SU-DHL-6 (cell line): ENCODE results near the gene MAGEA6.
"Not testable (repeated sequence)": the region's sequence is repeated elsewhere in the genome, so short reads cannot be mapped to it uniquely, and the experiment has no call there.

Experiments used
- H2AFZ ChIP-seq: fragments of 200-600 bp; sonication (generic); 2 replicates; pipeline ENCODE4 v1.6.1; 2014; ENCODE audit warnings: low read depth, mild to moderate bottlenecking, moderate library complexity, mixed read lengths, antibody characterized with exemption, low read length; ENCODE audit not compliant: severe bottlenecking
- H3F3A ChIP-seq: fragments of 200-600 bp; shearing (Covaris generic); 2 replicates; pipeline ENCODE4 v1.6.0; 2016; ENCODE audit warnings: antibody characterized with exemption, mild to moderate bottlenecking; ENCODE audit not compliant: insufficient read depth
- H3K27ac ChIP-seq: fragments of 200-600 bp; sonication (generic); 2 replicates; pipeline ENCODE4 v1.5.1; 2016; ENCODE audit warnings: low read depth, mild to moderate bottlenecking, low read length, moderate library complexity, mixed read lengths
- H3K27me3 ChIP-seq: fragments of 200-600 bp; sonication (generic), shearing (Covaris generic); 2 replicates; pipeline ENCODE4 v1.6.0; 2014; ENCODE audit warnings: mild to moderate bottlenecking, low read length
- H3K36me3 ChIP-seq: fragments of 200-600 bp; sonication (generic); 2 replicates; pipeline ENCODE4 v1.6.1; 2014; ENCODE audit warnings: mild to moderate bottlenecking, low read length, mixed read lengths
- H3K4me2 ChIP-seq: fragments of 300-600, 200-600 bp; shearing (Covaris generic), sonication (generic); 2 replicates; pipeline ENCODE4 v1.6.0; 2014; ENCODE audit warnings: low read length, low read depth, mild to moderate bottlenecking; ENCODE audit not compliant: poor library complexity, severe bottlenecking
- H3K4me3 ChIP-seq: fragments of 200-600 bp; sonication (generic); 2 replicates; pipeline ENCODE4 v1.5.1; 2014; ENCODE audit warnings: antibody characterized with exemption, low read length, mild to moderate bottlenecking, mixed read lengths; ENCODE audit not compliant: insufficient read depth, poor library complexity, severe bottlenecking
- H3K79me2 ChIP-seq: fragments of 200-600 bp; sonication (generic); 2 replicates; pipeline ENCODE4 v1.6.1; 2014; ENCODE audit warnings: mild to moderate bottlenecking, low read length, moderate library complexity; ENCODE audit not compliant: insufficient read depth
- H3K9ac ChIP-seq: fragments of 200-600 bp; sonication (generic); 2 replicates; pipeline ENCODE4 v1.7.0; 2014; ENCODE audit warnings: mild to moderate bottlenecking, low read length
- H3K9me2 ChIP-seq: fragments of 200-600 bp; sonication (generic); replicated peaks from 2 replicates; pipeline ENCODE4 v1.6.1; 2014; ENCODE audit warnings: low read length; ENCODE audit not compliant: insufficient read depth
- H3K9me3 ChIP-seq: fragments of 200-600 bp; sonication (generic); 2 replicates; pipeline ENCODE4 v1.6.1; 2014; ENCODE audit warnings: low read length, mixed read lengths; ENCODE audit not compliant: insufficient read depth
- H4K20me1 ChIP-seq: fragments of 200-600 bp; sonication (generic); 2 replicates; pipeline ENCODE4 v1.6.1; 2014; ENCODE audit warnings: low read depth, mild to moderate bottlenecking, antibody characterized with exemption, low read length, moderate library complexity, mixed read lengths
- CTCF ChIP-seq: fragments of 200-600 bp; sonication (generic); IDR thresholded peaks from one replicate; pipeline ENCODE4 v1.5.1; 2017; ENCODE audit warnings: antibody characterized with exemption, mild to moderate bottlenecking, low read length, moderate library complexity; ENCODE audit not compliant: insufficient read depth, poor library complexity, severe bottlenecking
- EZH2phosphoT487 ChIP-seq: fragments of 200-600 bp; sonication (generic), shearing (Covaris generic); conservative IDR thresholded peaks from 2 replicates; pipeline ENCODE4 v1.6.1; 2018; ENCODE audit warnings: mild to moderate bottlenecking, antibody characterized with exemption, low read length, moderate library complexity, mixed read lengths

The MAGEA6 gene

GRCh38 chrX:152769549-152770289 is at the start of gene MAGEA6:
TSS of gene MAGEA6 (minus strand) at chrX:152769689. CDS start at chrX:152767650, 2,039 bp downstream.
- not testable (repeated sequence) for H3K36me3 ChIP-seq, H3K79me2 ChIP-seq, H3F3A ChIP-seq, H3K9ac ChIP-seq, H3K9me2 ChIP-seq, H3K9me3 ChIP-seq, H4K20me1 ChIP-seq, H3K4me3 ChIP-seq, H3K4me2 ChIP-seq, H2AFZ ChIP-seq, H3K27me3 ChIP-seq, H3K27ac ChIP-seq

GRCh38 chrX:152819266-152819665 is 49.8 kb upstream of the MAGEA6 start:
- no peak overlapping the region for H2AFZ ChIP-seq
- H3K4me3 ChIP-seq = no peak overlapping the region
- no peak overlapping the region for H3K27ac ChIP-seq
- no peak overlapping the region for H3K4me2 ChIP-seq
- H3K27me3 ChIP-seq = no peaks in the 10 kb centered on the region
- H3K36me3 ChIP-seq = no peaks in the 10 kb centered on the region
- H3K9ac ChIP-seq = no peak overlapping the region
- no peaks in the 10 kb centered on the region for H3K9me2 ChIP-seq
- H3K79me2 ChIP-seq = no peaks in the 10 kb centered on the region
- no peak for TF ChIP-seq CTCF
- TF ChIP-seq EZH2phosphoT487 = no peak
- no peaks in the 10 kb centered on the region for H3K9me3 ChIP-seq
- no peaks in the 10 kb centered on the region for H4K20me1 ChIP-seq
- no peaks in the 10 kb centered on the region for H3F3A ChIP-seq

- Histone ChIP-seq H3K9me3 (no peaks in the 10 kb centered on the region), H3K4me2 (no peak overlapping the region), H3K9me2 (no peaks in the 10 kb centered on the region), H3K27ac (no peak overlapping the region), H3K36me3 (no peaks in the 10 kb centered on the region), H3F3A (no peaks in the 10 kb centered on the region), H3K27me3 (no peaks in the 10 kb centered on the region), H3K79me2 (no peaks in the 10 kb centered on the region), H4K20me1 (no peaks in the 10 kb centered on the region), H3K4me3 (no peak overlapping the region), H3K9ac (no peak overlapping the region), H2AFZ (no peak overlapping the region)
- TF ChIP-seq EZH2phosphoT487 = no peak
- TF ChIP-seq CTCF = no peak
These were observed 48.9 kb upstream of the MAGEA6 start for GRCh38 chrX:152818356-152818755.

- H3K9me2 ChIP-seq = no peaks in the 10 kb centered on the region
- H2AFZ ChIP-seq = no peak overlapping the region
- no peak overlapping the region for H3K27ac ChIP-seq
- no peaks in the 10 kb centered on the region for H3K79me2 ChIP-seq
- H3K9me3 ChIP-seq = no peaks in the 10 kb centered on the region
- H3K36me3 ChIP-seq = no peaks in the 10 kb centered on the region
- no peak overlapping the region for H3K4me3 ChIP-seq
- TF ChIP-seq EZH2phosphoT487 = no peak
- H3F3A ChIP-seq = no peaks in the 10 kb centered on the region
- H3K4me2 ChIP-seq = no peak overlapping the region
- H3K27me3 ChIP-seq = no peaks in the 10 kb centered on the region
- no peaks in the 10 kb centered on the region for H4K20me1 ChIP-seq
- no peak overlapping the region for H3K9ac ChIP-seq
These were observed 47.7 kb upstream of the MAGEA6 start for GRCh38 chrX:152817078-152817764.
